K562 (cell line): ENCODE data around the gene CEP57.

Experiments
- BCLAF1 ChIP-seq, 2 experiments: fragments of 450-650 bp in 1 of 2; IDR thresholded peaks; 2 replicates each; pipeline ENCODE4 v1.6.1; 2011 to 2017; ENCODE audit warnings: low read depth in 2 of 2, antibody characterized with exemption in 1 of 2, borderline replicate concordance in 1 of 2, low read length in 1 of 2, mild to moderate bottlenecking in 1 of 2, mixed read lengths in 1 of 2; ENCODE audit not compliant: control insufficient read depth in 1 of 2
- CHCHD3 ChIP-seq: fragments of 250-450 bp; sonication (Bioruptor Pico); IDR thresholded peaks from 2 replicates; pipeline ENCODE4 v2.1.2; 2022; ENCODE audit warnings: mild to moderate bottlenecking
- HDAC2 ChIP-seq: fragments of 450-650 bp; IDR thresholded peaks from 2 replicates; pipeline ENCODE4 v1.6.1; 2016; ENCODE audit warnings: mild to moderate bottlenecking
- HIVEP1 ChIP-seq: fragments of 250-450 bp; sonication (Bioruptor Pico); IDR thresholded peaks from 2 replicates; pipeline ENCODE4 v1.4.0; 2020; ENCODE audit warnings: mild to moderate bottlenecking
- JUN ChIP-seq, 2 experiments: sonication (generic) in 1 of 2; formaldehyde crosslinking in 1 of 2; IDR thresholded peaks; 2 replicates each; pipeline versions ENCODE4 v1.6.1 to v1.8.0; 2012 to 2022; ENCODE audit warnings: borderline replicate concordance in 2 of 2, mild to moderate bottlenecking in 2 of 2, improper control_type of control experiment in 1 of 2, low read depth in 1 of 2, low read length in 1 of 2, missing genetic modification reagents in 1 of 2
- MCM7 ChIP-seq, 2 experiments: fragments of 450-650 bp; IDR thresholded peaks; 2 replicates each; pipeline ENCODE4 v1.6.1; 2016 to 2018
- NRF1 ChIP-seq, 2 experiments: fragments of 450-650 bp; IDR thresholded peaks in 1 of 2; conservative IDR thresholded peaks in 1 of 2; 2 replicates each; pipeline ENCODE4 v1.6.1; 2014; ENCODE audit warnings: mild to moderate bottlenecking in 2 of 2
- SNRNP70 ChIP-seq: fragments of 200-400 bp; formaldehyde crosslinking; optimal IDR thresholded peaks from 2 replicates; pipeline ENCODE3; 2017; ENCODE audit warnings: low read depth, low read length
- ZFP36 ChIP-seq: fragments of 150-350 bp; IDR thresholded peaks from 2 replicates; pipeline ENCODE4 v1.6.1; 2018; ENCODE audit warnings: low read length, low read depth; ENCODE audit not compliant: partially characterized antibody
- ZKSCAN8 ChIP-seq: fragments of 200-800 bp; sonication (Bioruptor generic); IDR thresholded peaks from 2 replicates; pipeline ENCODE4 v1.6.1; 2016; ENCODE audit warnings: missing genetic modification characterization, missing compliant biosample characterization
- ZNF274 ChIP-seq: IDR thresholded peaks from 2 replicates; pipeline ENCODE4 v1.6.1; 2011; ENCODE audit warnings: low read depth, mild to moderate bottlenecking, low read length, moderate library complexity, borderline replicate concordance
- ZSCAN32 ChIP-seq: fragments of 450-650 bp; formaldehyde crosslinking; IDR thresholded peaks from 2 replicates; pipeline ENCODE4 v1.4.0; 2020; ENCODE audit warnings: mild to moderate bottlenecking, moderate library complexity

- no peak for TF ChIP-seq ZFP36
- no peak for TF ChIP-seq ZNF274
- no peak for TF ChIP-seq MCM7 (IDR thresholded peaks at IDR 0.05)
- no peak for TF ChIP-seq SNRNP70
- TF ChIP-seq HDAC2: no peak
- no peak for TF ChIP-seq BCLAF1 (IDR thresholded peaks at IDR 0.05; ENCODE audit: borderline replicate concordance in 1 of 2, control insufficient read depth in 1 of 2, low read depth in 2 of 2, low read length in 1 of 2)
- no peak for TF ChIP-seq ZKSCAN8
- TF ChIP-seq CHCHD3 (CRISPR knock-in tag): no peak
- no peak for TF ChIP-seq ZSCAN32
- no peak for TF ChIP-seq HIVEP1 (CRISPR knock-in tag)
- peak; percentile 67 to 70 for TF ChIP-seq NRF1 (conservative IDR thresholded peaks at IDR 0.05 in 1 of 2, IDR thresholded peaks at IDR 0.05 in 1 of 2)
- TF ChIP-seq JUN (IDR thresholded peaks at IDR 0.05; ENCODE audit: borderline replicate concordance, low read depth, low read length): no peak
- TF ChIP-seq JUN (CRISPR knock-in tag; IDR thresholded peaks at IDR 0.05; ENCODE audit: borderline replicate concordance): no peak
Measured at GRCh38 chr11:95789506-95790122, 684 bp upstream of the CEP57 start, which contains the start of gene FAM76B.
